BE2C (cell line): ENCODE measurements around the gene SLC22A23.

Source experiments
- DNase-seq: peaks from one replicate; pipeline ENCODE4 v3.0.0-alpha.2; 2020
- H3K27me3 ChIP-seq: fragments of 250-450 bp; sonication (Bioruptor Pico); 2 replicates; pipeline ENCODE4 v1.5.1; 2020; ENCODE audit warnings: mild to moderate bottlenecking
- H3K36me3 ChIP-seq: fragments of 250-450 bp; sonication (Bioruptor Pico); 2 replicates; pipeline ENCODE4 v1.5.1; 2020; ENCODE audit warnings: mild to moderate bottlenecking
- H3K4me1 ChIP-seq: fragments of 250-450 bp; sonication (Bioruptor Pico); 2 replicates; pipeline ENCODE4 v1.5.1; 2020
- H3K4me3 ChIP-seq: 2 replicates; pipeline ENCODE4 v1.5.1; 2011; ENCODE audit warnings: low read depth, low read length
- H3K9me3 ChIP-seq: fragments of 250-450 bp; sonication (Bioruptor Pico); 2 replicates; pipeline ENCODE4 v1.5.1; 2020
- TF ChIP-seq, protein P1 (sequence below): IDR thresholded peaks from 2 replicates; pipeline ENCODE4 v1.5.1; 2012; ENCODE audit warnings: mild to moderate bottlenecking, low read depth, low read length

SLC22A23 gene

GRCh38 chr6:3450888-3451287 lies 6.0 kb downstream of the SLC22A23 start:
- peaks cover 50% of the 10 kb centered on the region for H3K27me3 ChIP-seq
- H3K9me3 ChIP-seq = no peaks in the 10 kb centered on the region
- no peaks in the 10 kb centered on the region for H3K4me1 ChIP-seq
- H3K4me3 ChIP-seq = no peak overlapping the region
- DNase-seq = no peak
- TF ChIP-seq, protein P1, sequence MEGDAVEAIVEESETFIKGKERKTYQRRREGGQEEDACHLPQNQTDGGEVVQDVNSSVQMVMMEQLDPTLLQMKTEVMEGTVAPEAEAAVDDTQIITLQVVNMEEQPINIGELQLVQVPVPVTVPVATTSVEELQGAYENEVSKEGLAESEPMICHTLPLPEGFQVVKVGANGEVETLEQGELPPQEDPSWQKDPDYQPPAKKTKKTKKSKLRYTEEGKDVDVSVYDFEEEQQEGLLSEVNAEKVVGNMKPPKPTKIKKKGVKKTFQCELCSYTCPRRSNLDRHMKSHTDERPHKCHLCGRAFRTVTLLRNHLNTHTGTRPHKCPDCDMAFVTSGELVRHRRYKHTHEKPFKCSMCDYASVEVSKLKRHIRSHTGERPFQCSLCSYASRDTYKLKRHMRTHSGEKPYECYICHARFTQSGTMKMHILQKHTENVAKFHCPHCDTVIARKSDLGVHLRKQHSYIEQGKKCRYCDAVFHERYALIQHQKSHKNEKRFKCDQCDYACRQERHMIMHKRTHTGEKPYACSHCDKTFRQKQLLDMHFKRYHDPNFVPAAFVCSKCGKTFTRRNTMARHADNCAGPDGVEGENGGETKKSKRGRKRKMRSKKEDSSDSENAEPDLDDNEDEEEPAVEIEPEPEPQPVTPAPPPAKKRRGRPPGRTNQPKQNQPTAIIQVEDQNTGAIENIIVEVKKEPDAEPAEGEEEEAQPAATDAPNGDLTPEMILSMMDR = no peak
- H3K36me3 ChIP-seq = no peaks in the 10 kb centered on the region

DNA sequence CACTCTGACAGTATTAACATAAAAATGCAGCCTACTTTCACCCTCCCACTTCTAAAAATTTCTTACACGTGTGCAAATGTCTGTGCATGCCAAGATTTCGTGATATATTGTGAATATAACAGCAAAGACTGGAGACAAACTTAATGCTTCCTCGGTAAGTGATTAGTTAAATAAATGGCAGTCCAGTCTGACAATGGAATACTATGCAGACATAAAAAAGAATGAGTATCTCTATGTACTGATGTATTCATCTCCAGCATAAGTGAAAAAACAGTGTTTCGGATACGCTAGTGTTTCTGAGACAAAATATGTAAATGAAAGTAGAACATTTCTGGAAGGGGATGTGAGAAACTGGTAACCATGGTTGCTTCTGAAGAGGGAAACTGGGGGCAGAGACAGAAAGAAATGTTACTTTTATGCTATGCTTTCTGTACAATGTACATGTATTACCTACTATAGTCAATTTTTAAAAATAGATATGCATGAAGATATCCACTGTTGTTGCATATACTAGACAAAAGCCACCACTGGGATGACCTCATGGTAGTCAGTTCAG lies 7.0 kb downstream of the SLC22A23 start:
- TF ChIP-seq, protein P1 = no peak
- H3K9me3 ChIP-seq = no peaks in the 10 kb centered on the region
- no peaks in the 10 kb centered on the region for H3K4me1 ChIP-seq
- no peaks in the 10 kb centered on the region for H3K36me3 ChIP-seq
- H3K27me3 ChIP-seq = peaks cover 39% of the 10 kb centered on the region
- no peak for DNase-seq
- H3K4me3 ChIP-seq = no peak overlapping the region

- no peak for DNase-seq
These were observed 7.5 kb downstream of the SLC22A23 start for GRCh38 chr6:3449321-3449720.

GRCh38 chr6:3447005-3447404 lies 9.8 kb downstream of the SLC22A23 start:
- H3K27me3 ChIP-seq = peaks cover 28% of the 10 kb centered on the region
- H3K4me3 ChIP-seq = no peak overlapping the region
- no peaks in the 10 kb centered on the region for H3K9me3 ChIP-seq
- no peak for DNase-seq
- no peaks in the 10 kb centered on the region for H3K36me3 ChIP-seq
- TF ChIP-seq, protein P1 = no peak
- no peaks in the 10 kb centered on the region for H3K4me1 ChIP-seq

More at GRCh38 chr6:3449321-3449720, 7.5 kb downstream of the SLC22A23 start:
- H3K9me3 ChIP-seq = no peaks in the 10 kb centered on the region
- H3K36me3 ChIP-seq = no peaks in the 10 kb centered on the region
- peaks cover 34% of the 10 kb centered on the region for H3K27me3 ChIP-seq
- H3K4me1 ChIP-seq = no peaks in the 10 kb centered on the region
- TF ChIP-seq, protein P1 = no peak
- no peak overlapping the region for H3K4me3 ChIP-seq

DNA sequence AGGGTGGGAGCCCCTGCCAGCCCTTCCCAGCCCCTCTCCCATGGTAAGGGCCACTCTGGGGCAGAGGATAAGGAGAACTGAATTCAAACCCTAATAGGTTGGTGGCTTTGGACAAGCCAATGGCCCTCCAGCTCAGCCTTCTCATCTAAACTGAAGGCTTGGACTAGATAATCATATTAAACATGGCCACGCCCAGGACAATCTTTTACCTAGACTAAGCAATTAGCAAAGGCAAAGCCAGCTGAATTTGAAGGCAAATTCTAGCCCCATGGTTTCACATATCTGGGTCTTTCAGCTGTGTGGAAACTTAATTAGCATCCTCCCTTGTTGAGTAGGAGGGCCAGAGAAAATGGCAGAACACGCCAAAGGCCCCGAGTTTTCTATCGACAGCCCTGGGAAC lies 10.7 kb downstream of the SLC22A23 start:
- Histone ChIP-seq H3K4me3 (no peak overlapping the region), H3K27me3 (peaks cover 26% of the 10 kb centered on the region), H3K4me1 (no peaks in the 10 kb centered on the region), H3K9me3 (no peaks in the 10 kb centered on the region), H3K36me3 (no peaks in the 10 kb centered on the region)
- DNase-seq = no peak
- TF ChIP-seq, protein P1 = no peak

GRCh38 chr6:3444276-3445088 lies 12.4 kb downstream of the SLC22A23 start:
- TF ChIP-seq, protein P1 = no peak
- DNase-seq = no peak
- peaks cover 17% of the 10 kb centered on the region for H3K27me3 ChIP-seq
- no peaks in the 10 kb centered on the region for H3K4me1 ChIP-seq
- no peaks in the 10 kb centered on the region for H3K9me3 ChIP-seq
- H3K4me3 ChIP-seq = no peak overlapping the region
- H3K36me3 ChIP-seq = no peaks in the 10 kb centered on the region
